ENCODE data around the gene ACTR6. TPM values are rescaled to one million over a fixed set of nuclear protein-coding genes. Genes with fewer than 3 reads are reported as not detected.
"Not testable (repeated sequence)": the region's sequence is repeated elsewhere in the genome, so short reads cannot be mapped to it uniquely, and the experiment has no call there.

Gene ACTR6
- total RNA-seq, 1 experiment from 2014 or later = 20.3 TPM

DNA sequence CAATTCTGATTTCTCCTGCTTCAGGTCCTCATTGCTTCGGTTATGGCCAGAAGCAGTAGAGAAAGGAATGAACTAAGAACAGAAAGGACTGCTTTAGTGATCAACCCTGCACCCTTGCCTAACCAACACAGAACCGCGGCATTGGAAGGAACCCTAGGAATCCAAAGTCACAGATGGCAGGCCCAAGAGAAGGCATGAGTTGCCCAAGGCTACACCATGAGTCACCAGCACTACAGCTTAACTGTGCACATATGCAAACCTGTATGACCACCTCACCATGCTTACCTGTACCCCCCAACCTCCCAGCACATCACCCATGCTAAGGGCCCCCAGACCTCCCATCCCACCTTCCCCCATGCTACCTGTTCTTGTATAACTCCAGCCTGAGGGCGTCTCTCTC, 32.1 kb upstream of the ACTR6 start:
- no peak overlapping the region for H3K27ac ChIP-seq
- H3K4me3 ChIP-seq = no peak overlapping the region
- no peaks in the 10 kb centered on the region for H3K9me3 ChIP-seq (replicated peaks)
- DNase-seq (ENCODE audit: low read depth in 1 of 2, low spot score in 2 of 2) = no peak
- H3K27me3 ChIP-seq (replicated peaks) = no peaks in the 10 kb centered on the region
- no peaks in the 10 kb centered on the region for H3K36me3 ChIP-seq
- H3K4me1 ChIP-seq (replicated peaks) = peaks cover 5% of the 10 kb centered on the region; the same call in 1 of the 2 replicates

DNA sequence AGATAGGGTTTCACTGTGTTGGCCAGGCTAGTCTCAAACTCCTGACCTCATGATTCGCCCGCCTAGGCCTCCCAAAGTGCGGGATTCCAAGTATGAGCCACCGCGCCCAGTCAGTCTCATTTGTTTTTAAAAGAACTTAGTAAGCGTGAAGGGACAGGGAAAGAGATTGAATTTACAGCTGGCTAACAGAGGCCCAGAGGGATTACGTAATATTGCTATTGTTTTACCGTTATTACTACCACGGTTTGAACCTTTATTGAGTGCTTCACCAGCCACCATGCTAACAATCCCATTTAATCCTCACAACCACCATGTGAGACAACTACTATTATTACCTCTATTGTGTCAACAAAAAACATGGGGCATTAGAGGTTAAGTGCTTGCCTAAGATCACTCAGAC, 31.3 kb upstream of the ACTR6 start:
- H3K36me3 ChIP-seq = no peaks in the 10 kb centered on the region
- H3K9me3 ChIP-seq (replicated peaks) = no peaks in the 10 kb centered on the region
- H3K4me3 ChIP-seq = no peak overlapping the region
- no peak overlapping the region for H3K27ac ChIP-seq
- H3K4me1 ChIP-seq (replicated peaks) = no peaks in the 10 kb centered on the region
- H3K27me3 ChIP-seq (replicated peaks) = no peaks in the 10 kb centered on the region
- DNase-seq (ENCODE audit: low read depth in 1 of 2, low spot score in 2 of 2) = no peak

DNA sequence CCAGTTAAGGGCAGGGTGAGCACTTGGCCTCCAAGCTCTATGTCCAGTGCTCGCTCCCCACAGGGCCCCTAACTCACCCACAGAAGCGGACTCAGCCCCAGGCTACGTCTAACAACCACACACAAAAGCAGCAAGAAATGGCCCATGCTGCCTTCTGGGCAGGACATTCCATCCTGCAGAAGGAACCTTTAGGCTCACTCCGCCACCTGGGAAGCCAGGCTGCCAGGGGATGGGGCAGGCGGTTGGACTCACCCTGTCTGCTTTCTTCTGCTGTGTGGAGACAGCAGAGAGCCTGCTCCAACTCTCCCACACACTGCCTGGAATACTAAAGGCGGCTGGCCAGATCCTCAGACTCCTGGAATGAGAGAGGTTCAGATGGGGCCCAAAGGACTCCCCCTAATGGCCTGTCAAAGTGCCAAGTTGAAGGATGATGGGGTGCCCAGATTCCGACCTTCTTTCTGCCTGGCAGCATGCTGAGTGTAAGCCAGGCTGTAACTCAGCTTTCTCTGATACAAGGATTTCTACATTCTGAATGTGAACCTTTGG, 30.2 kb upstream of the ACTR6 start:
- Histone ChIP-seq H3K36me3 (no peaks in the 10 kb centered on the region), H3K4me1 (replicated peaks) (no peaks in the 10 kb centered on the region), H3K9me3 (replicated peaks) (no peaks in the 10 kb centered on the region), H3K27ac (no peak overlapping the region), H3K4me3 (no peak overlapping the region), H3K27me3 (replicated peaks) (no peaks in the 10 kb centered on the region)
- no peak for DNase-seq (ENCODE audit: low read depth in 1 of 2, low spot score in 2 of 2)

DNA sequence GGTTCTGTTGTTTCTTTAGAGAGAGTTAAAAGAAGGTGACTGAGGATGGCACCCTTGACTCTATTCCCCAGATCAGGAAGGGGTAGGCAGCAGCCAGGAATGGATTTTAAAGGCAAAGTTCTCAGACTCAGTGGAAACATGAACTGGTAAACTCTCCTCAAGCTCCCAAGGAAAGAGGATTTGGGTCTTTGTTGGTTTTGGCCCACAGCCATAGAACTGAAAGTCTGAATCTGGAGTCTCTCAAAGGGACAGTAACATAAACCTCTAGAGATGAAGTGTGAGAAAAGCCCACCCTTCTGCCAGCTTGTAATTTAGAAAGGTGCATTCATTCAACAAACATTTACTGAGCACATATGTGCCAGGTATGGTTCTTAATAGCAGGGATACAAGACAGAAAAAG, 29.4 kb upstream of the ACTR6 start:
- Histone ChIP-seq H3K4me1 (replicated peaks) (no peaks in the 10 kb centered on the region), H3K27ac (no peak overlapping the region), H3K36me3 (no peaks in the 10 kb centered on the region), H3K4me3 (no peak overlapping the region), H3K9me3 (replicated peaks) (no peaks in the 10 kb centered on the region), H3K27me3 (replicated peaks) (no peaks in the 10 kb centered on the region)
- DNase-seq (ENCODE audit: low read depth in 1 of 2, low spot score in 2 of 2) = no peak

DNA sequence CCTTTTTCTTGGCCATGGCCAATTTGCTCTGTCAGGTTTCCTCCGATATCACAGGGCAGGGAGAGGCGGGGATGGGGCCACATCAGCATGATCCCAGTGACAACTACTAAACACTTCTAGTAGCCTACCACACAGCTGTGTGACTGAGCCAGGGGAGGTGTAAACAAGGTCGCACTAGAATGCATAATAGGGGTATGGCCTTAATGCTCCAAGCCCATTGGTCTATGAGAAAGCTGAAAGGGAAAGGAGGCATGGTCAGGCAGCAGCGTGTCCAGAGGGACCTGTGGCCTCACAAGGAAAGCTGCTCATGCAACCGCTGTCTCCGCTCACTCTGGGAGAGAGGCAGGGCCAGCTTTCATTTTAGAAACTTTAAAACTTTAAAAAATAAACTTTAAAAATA, 27.5 kb upstream of the ACTR6 start:
- no peak for DNase-seq (ENCODE audit: low read depth in 1 of 2, low spot score in 2 of 2)
- Histone ChIP-seq H3K27me3 (replicated peaks) (no peaks in the 10 kb centered on the region), H3K27ac (no peak overlapping the region), H3K36me3 (no peaks in the 10 kb centered on the region), H3K4me1 (replicated peaks) (no peaks in the 10 kb centered on the region), H3K9me3 (replicated peaks) (no peaks in the 10 kb centered on the region), H3K4me3 (no peak overlapping the region)

DNA sequence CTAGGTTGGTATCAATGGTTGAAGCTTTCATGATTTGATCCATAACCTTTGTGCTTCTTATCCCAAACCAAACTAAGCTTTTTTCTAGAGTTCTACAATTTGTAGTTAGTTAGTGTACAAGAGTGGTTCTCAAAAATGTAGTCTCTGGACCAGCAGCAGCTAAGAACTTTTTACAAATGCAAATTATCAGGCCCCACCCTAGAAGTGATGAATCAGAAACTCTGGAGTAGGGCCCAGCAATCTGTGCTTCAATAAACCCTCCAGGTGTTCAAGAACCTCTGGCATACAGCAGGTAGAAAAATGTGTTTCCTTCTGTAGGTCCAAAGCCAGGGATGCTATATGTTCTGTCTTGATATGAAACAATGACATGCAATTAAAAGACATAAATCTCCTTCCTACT, 26.1 kb upstream of the ACTR6 start:
- DNase-seq (ENCODE audit: low read depth in 1 of 2, low spot score in 2 of 2) = no peak
- Histone ChIP-seq H3K4me3 (no peak overlapping the region), H3K27ac (no peak overlapping the region), H3K4me1 (replicated peaks) (no peaks in the 10 kb centered on the region), H3K36me3 (no peaks in the 10 kb centered on the region), H3K27me3 (replicated peaks) (no peaks in the 10 kb centered on the region), H3K9me3 (replicated peaks) (no peaks in the 10 kb centered on the region)

DNA sequence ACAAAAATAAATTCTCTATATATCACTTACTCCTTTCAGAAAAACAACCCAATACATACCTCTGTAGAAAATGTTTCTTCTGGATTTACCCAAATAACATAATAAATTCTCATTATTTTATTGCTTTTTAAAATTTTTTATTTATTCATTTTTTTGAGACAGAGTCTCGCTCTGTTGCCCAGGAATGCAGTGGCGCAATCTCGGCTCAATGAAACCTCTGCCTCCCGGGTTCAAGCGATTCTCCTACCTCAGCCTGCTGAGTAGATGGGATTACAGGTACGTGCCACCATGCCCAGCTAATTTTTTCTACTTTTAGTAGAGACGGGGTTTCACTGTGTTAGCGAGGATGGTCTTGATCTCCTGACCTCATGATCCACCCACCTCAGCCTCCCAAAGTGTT, 24.1 kb upstream of the ACTR6 start:
- not testable (repeated sequence) for DNase-seq (ENCODE audit: low read depth in 1 of 2, low spot score in 2 of 2); H3K36me3 ChIP-seq; H3K4me3 ChIP-seq; H3K27me3 ChIP-seq (replicated peaks); H3K27ac ChIP-seq; H3K9me3 ChIP-seq (replicated peaks); H3K4me1 ChIP-seq (replicated peaks)

DNA sequence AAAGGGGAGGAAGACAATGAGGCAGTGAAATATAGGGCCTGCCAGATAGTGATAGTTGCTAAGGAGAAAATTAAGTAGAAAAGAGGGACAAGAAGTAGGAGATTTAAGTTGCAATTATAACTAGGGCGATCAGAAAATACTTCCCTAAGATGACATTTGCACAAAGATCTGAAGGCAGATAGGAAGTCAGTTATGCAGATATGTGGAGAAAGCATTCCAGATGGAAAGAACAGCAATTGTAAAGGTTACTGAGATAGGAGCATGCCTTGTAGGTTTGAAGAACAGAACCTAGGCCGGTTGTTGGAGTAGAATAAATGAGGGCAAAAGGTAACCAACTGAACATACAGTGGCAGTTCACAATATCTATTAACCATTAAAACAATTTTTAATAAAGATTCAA, 21.4 kb upstream of the ACTR6 start:
- DNase-seq (ENCODE audit: low read depth in 1 of 2, low spot score in 2 of 2) = no peak
- H3K36me3 ChIP-seq = no peaks in the 10 kb centered on the region
- no peak overlapping the region for H3K27ac ChIP-seq
- H3K27me3 ChIP-seq (replicated peaks) = no peaks in the 10 kb centered on the region
- no peaks in the 10 kb centered on the region for H3K9me3 ChIP-seq (replicated peaks)
- H3K4me1 ChIP-seq (replicated peaks) = no peaks in the 10 kb centered on the region
- H3K4me3 ChIP-seq = no peak overlapping the region

DNA sequence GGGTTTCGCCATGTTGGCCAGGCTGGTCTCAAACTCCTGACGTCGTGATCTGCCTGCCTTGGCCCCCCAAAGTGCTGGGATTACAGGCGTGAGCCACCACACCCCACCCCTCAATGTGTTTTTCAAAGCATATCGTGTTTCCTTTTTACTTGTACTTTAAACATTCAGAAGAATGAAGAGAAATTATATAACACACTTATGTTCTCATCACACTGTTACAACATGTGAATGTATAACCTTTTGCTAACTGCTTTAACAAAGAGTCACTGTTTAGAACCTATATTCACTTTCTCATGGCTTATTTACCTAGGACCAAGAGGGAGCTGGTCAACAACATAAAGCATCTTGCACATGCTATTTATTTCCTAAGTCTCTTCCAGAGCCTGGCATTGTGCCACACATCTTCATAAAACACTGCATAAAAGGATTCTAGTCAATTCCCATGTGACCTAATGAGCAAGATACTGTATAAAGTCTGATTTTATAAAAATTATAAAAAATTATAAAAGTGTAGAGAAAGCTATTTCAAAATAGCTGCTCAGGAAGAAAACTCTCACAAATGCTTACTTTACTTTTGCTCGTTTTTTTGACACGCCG, 16.0 kb upstream of the ACTR6 start:
- no peaks in the 10 kb centered on the region for H3K4me1 ChIP-seq (replicated peaks)
- H3K27me3 ChIP-seq (replicated peaks) = no peaks in the 10 kb centered on the region
- no peaks in the 10 kb centered on the region for H3K36me3 ChIP-seq
- H3K27ac ChIP-seq = no peak overlapping the region
- no peaks in the 10 kb centered on the region for H3K9me3 ChIP-seq (replicated peaks)
- no peak for DNase-seq (ENCODE audit: low read depth in 1 of 2, low spot score in 2 of 2)
- H3K4me3 ChIP-seq = no peak overlapping the region

DNA sequence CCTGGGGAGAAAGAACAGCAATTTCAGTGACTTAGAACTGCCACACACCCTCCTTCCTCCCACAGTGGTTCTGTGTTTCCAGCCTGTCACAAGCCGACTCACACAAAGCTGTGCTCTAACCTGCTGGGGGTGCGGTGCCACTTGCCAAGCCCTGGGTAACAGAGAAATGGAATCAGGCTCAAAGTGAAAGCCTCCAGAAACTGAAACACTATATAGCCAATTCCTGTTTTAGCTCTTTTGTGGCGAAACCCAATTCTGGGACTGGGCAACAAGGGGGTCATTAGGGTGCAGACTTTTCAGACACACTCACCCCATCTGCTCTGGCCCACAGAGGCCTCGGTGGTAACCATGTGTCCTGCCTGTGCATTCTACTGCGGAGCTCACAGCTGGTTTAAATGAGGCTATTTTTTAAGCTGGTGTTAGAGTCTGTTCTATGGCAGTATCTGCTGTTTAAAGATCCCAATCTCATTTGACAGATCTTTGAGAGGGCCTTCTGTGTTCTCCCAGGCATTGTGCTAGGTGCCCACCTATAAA, 15.2 kb upstream of the ACTR6 start:
- no peaks in the 10 kb centered on the region for H3K36me3 ChIP-seq
- DNase-seq (ENCODE audit: low read depth in 1 of 2, low spot score in 2 of 2) = no peak
- H3K4me3 ChIP-seq = no peak overlapping the region
- no peaks in the 10 kb centered on the region for H3K4me1 ChIP-seq (replicated peaks)
- H3K27me3 ChIP-seq (replicated peaks) = no peaks in the 10 kb centered on the region
- H3K27ac ChIP-seq = no peak overlapping the region
- H3K9me3 ChIP-seq (replicated peaks) = no peaks in the 10 kb centered on the region

DNA sequence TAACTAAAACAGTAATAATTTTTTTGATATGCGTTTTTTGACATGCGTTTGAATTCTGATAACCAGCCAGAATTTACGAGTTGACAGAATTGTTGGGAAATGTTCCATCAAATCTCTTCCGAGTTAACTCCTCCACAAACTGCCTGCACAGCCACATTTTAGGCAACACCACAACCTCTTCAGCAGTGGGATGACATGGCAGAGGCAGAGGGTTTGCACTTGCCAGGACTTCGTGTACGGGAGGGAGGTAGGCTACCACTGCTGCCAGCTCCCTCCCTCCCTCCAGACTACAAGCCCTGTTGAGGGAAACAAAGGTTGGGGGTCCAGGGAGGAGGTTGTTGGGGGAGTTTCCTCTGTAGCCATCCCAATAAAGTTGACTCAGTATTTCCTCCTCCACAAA, 14.5 kb upstream of the ACTR6 start:
- H3K4me1 ChIP-seq (replicated peaks) = no peaks in the 10 kb centered on the region
- DNase-seq (ENCODE audit: low read depth in 1 of 2, low spot score in 2 of 2) = no peak
- no peak overlapping the region for H3K4me3 ChIP-seq
- no peaks in the 10 kb centered on the region for H3K9me3 ChIP-seq (replicated peaks)
- H3K27me3 ChIP-seq (replicated peaks) = no peaks in the 10 kb centered on the region
- no peaks in the 10 kb centered on the region for H3K36me3 ChIP-seq
- no peak overlapping the region for H3K27ac ChIP-seq

DNA sequence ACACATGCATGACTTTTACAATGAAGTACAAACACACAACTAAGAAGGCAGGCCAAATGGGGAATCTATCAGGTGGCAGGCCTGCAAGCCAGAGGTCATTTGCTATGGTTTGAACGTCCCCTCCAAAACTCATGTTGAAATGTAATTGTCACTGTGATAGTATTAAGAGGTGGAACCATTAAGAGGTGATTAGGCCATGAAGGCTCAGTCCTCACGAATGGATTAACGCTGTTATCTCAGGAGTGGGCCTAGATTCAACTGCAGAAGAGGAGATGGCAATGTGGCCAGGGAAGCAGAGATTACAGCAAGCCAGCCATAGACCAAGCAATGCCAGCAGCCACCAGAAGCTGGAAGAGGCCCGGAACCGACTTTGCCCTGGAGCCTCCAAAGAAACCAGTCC, 13.5 kb upstream of the ACTR6 start:
- H3K4me3 ChIP-seq = no peak overlapping the region
- H3K36me3 ChIP-seq = no peaks in the 10 kb centered on the region

DNA sequence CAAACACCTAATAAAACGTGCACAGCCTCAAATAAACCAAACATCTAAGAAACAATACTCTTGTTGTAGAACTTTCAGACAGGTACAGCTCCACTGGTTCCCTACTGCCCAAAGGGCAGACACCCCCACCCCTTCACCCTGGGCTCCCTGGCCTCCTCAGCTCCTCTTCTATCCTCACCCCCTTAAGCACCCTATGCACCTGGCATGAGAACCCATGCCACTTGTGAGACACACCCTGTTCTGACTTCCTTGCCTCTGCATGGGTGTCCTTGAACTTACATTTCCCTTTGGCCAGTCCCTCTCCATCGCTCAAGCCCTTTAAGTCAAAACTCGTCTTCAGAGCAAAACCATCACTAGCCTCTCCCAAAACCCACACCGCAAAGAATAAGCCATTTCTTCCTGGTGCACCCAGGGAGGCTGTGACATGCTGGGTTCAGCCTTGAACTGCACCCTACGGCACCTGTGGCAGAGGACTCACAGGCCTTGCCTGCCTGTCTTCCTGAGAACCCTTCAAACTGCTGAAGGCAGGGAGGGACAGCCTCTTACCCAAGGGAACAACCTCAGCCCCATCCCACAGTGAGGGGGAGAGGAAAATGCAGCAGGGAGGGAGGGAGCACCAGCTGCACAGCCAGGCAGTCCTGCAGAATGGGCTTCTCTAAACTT, 12.6 kb upstream of the ACTR6 start:
- Histone ChIP-seq H3K9me3 (replicated peaks) (no peaks in the 10 kb centered on the region), H3K36me3 (no peaks in the 10 kb centered on the region), H3K27me3 (replicated peaks) (no peaks in the 10 kb centered on the region), H3K4me3 (no peak overlapping the region), H3K4me1 (replicated peaks) (no peaks in the 10 kb centered on the region), H3K27ac (no peak overlapping the region)
- peak in 1 of 2 experiments; percentile 16 for DNase-seq (ENCODE audit: low read depth in 1 of 2, low spot score in 2 of 2)

More for the DNA sequence above, 13.5 kb upstream of the ACTR6 start:
- Histone ChIP-seq H3K27ac (no peak overlapping the region), H3K27me3 (replicated peaks) (no peaks in the 10 kb centered on the region), H3K9me3 (replicated peaks) (no peaks in the 10 kb centered on the region), H3K4me1 (replicated peaks) (no peaks in the 10 kb centered on the region)
- DNase-seq (ENCODE audit: low read depth in 1 of 2, low spot score in 2 of 2) = no peak

DNA sequence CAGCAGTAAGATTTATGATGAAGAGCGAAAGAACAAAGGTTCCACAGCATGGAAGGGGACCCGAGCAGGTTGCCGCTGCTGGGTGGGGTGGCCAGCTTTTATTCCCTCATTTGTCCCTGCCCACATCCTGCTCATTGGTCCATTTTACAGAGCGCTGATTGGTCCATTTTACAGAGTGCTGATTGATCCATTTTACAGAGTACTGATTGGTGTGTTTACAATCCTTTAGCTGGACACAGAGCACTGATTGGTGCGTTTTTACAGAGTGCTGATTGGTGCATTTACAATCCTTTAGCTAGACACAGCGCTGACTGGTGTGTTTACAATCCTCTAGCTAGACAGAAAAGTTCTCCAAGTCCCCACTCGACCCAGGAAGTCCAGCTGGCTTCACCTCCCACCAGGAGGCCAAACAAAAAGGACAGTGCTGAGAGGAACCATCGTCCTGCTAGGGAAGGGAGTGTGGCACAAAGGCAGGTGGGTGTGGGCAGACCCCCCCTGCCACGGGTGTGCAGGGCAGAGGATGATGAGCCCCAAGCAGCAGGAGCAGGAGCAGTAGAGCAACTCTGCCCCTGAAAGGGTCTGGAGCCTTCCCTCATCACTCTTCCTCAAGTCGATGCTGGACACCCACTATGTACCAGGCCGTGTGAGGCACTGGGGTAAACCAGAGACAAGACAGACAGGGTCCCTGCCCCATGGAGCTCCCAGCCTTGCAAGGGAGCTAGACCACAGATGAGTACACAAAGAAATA, 11.6 kb upstream of the ACTR6 start:
- not testable (repeated sequence) for H3K9me3 ChIP-seq (replicated peaks); H3K4me1 ChIP-seq (replicated peaks); H3K27me3 ChIP-seq (replicated peaks); H3K4me3 ChIP-seq; H3K27ac ChIP-seq; H3K36me3 ChIP-seq; DNase-seq (ENCODE audit: low read depth in 1 of 2, low spot score in 2 of 2)

Data from SJSA1 (cell line).